Skin epidermis (tissue), 12 donors: Measurements from ENCODE around the gene PEX10.
"Not testable (repeated sequence)": the region's sequence is repeated elsewhere in the genome, so short reads cannot be mapped to it uniquely, and the experiment has no call there.

Experiments used
- H3K27ac ChIP-seq, 21 experiments: fragments of 200-600 bp; sonication (generic) in 11 of 21; one replicate each; pipeline ENCODE4 v1.5.0; 2020; ENCODE audit warnings: mild to moderate bottlenecking in 3 of 21, inconsistent platforms in 2 of 21, moderate library complexity in 2 of 21
- H3K4me3 ChIP-seq, 7 experiments: fragments of 200-600 bp; sonication (generic) in 2 of 7; one replicate each; pipeline ENCODE4 v1.5.0; 2020; ENCODE audit warnings: inconsistent platforms in 2 of 7, mild to moderate bottlenecking in 2 of 7, moderate library complexity in 1 of 7

The PEX10 gene

DNA sequence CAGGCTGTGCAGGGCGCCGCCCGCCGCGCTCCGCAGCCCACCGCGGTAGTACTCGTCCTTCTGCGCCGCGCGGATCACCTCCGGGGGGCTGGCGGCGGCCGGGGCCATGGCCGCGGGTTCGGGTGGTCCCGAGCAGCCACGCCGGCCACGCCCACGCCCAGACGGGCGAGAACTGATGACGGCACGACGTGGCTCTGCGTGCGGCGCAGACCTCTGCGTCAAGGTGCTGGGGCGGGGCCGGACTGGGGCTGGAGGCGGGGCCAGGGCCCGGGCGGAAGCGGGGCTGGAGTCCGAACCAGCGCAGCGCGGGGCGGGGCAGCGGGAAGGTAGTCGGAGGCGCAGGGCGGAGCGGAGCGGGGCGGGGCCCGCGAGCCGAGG is at the start of gene PEX10:
PEX10 (minus strand) TSS at position 170 of the 378 bp plus-strand sequence; CDS start at position 108, 62 bp downstream.
- Histone ChIP-seq H3K4me3 (peak within 1 kb of the TSS; percentile 59 to 99 (median 95)), H3K27ac (peak within 1 kb of the TSS; percentile 64 to 99 (median 93))

DNA sequence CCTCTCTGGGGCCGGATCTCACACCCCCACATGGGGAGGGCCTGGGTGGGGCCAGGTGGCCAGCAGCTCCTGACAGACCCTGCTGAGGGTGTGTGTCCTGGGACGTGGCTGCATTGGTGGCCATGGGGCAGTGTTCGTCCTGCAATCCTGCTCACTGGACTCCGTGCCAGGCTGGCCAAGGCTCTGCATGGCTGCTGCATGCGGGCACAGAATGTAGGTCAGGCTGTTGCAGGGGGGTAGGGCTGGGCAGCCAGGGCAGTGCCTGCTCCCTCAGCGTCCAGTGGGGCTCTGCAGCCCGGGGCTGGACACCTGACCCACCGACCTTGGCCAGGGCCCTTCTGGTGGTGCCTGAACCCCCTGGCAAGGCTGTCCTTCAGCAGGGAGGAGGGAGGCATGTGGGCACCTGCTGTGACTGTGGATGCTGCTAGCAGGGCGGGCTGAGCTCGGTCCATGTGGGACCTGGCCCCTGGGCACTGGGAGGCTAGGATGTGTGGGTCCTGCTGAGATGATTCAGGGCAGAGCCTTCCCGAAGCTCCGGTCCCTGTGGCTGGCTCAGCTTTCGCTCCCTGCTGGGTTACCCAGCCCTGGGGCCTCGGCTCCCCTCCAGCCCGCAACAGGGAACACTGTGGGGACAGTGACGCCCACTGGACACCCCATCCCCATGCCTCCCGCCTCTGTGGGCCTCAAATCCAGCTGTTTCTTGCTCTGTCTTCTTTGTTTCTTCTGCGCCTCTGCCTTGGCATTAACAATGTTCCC is 48.8 kb upstream of the PEX10 start:
- H3K4me3 ChIP-seq = no peak overlapping the region
- H3K27ac ChIP-seq = no peak overlapping the region

DNA sequence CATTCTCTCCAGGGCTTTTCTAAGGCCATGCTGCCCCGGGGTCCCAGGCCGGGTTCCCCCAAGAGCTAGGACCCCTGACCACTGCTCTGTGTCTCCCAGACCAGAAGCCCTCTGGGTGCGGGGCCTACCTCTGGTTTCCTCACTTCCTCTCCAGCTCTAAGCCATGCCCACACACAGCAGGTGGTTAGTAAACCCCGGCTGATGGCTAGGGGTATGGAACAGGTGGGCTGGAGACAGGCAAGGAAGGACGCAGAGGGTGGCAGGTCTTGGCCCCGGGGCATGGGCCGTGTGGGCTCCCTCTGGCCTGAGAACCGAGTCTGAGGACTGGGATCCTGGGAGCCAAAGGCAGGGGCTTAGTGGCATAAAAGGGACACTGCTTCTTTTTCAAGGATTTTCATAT is 47.8 kb upstream of the PEX10 start:
- H3K4me3 ChIP-seq = no peak overlapping the region
- no peak overlapping the region for H3K27ac ChIP-seq

DNA sequence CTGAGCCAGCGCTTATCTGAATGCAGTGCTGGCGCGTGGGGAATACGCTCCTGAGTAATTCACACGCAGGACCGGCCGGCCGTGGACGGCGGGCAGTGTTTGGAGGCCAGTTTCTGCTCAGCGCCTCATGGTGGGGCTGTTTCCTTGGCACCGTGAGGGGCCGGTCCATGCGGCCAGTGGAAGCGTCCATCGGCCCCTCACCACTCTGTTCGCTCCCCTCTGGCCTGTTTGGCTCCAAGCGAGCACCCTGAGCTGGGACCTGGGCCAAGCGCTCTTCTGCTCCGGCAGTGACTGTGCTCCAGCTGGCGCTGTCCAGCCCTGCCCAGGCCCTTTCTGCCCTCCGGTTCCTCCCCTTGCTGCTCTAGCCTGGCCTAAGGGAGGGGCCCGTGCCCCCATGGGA is 47.4 kb upstream of the PEX10 start:
- no peak overlapping the region for H3K4me3 ChIP-seq

DNA sequence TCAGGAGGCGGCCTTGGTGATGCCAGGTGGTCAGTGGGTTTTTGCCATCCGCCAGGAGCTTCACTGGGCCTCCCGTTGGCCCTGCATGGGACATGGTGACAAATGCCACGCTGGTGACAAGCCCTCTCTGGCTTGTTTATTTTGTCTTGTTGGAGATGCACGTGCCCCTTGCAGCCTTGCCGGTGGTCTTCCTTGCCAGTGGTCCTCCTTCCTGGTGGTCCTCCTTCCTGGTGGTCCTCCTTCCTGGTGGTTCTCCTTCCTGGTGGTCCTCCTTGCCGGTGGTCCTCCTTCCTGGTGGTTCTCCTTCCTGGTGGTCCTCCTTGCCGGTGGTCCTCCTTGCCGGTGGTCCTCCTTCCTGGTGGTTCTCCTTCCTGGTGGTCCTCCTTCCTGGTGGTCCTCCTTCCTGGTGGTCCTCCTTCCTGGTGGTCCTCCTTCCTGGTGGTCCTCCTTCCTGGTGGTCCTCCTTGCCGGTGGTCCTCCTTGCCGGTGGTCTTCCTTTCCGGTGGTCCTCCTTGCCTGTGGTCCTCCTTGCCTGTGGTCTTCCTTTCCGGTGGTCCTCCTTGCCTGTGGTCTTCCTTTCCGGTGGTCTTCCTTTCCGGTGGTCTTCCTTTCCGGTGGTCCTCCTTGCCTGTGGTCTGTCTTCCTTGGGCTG is 46.9 kb upstream of the PEX10 start:
- H3K27ac ChIP-seq, H3K4me3 ChIP-seq: not testable (repeated sequence)

More for the DNA sequence above, 47.4 kb upstream of the PEX10 start:
- H3K27ac ChIP-seq = no peak overlapping the region

DNA sequence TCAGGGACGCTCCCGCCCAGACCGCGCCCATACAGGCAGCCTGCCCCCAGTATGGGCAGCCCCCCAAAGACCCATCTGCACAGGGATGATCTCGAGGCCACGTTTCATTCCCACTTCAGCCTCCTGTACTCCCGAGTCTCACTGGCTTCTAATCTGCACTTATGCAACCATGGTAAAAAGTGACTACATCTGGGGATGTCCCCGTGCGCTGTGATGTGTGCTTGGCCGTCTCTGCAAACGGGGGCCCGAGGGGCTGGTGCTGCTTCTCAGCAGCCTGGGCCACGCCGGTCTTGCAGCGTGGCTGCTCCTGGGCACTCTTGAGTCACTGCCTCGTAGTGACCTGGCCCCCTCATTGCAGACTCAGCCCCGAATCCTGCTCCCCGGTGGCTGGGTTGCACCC is 46.3 kb upstream of the PEX10 start:
- no peak overlapping the region for H3K4me3 ChIP-seq
- H3K27ac ChIP-seq = no peak overlapping the region

DNA sequence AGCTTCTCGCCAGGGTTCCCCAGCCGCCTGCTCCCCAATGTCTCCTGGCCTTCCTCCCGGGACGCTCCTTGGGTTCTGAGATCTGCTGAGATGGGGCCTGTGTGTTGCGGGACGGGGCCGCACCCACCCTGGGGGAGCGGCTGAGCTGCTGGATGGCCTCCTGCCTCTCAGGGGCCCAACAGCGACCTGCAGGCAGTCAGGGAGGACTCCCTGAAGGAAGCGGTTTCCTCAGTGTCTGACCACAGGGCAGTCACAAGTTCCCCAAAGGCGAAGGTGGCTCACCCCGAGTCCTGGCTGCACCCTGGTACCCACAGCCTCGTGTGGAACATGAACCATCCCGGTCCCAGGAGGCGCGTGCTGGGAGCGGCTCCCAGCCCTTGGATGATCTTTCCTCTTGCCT is 45.1 kb upstream of the PEX10 start:
- Histone ChIP-seq H3K27ac (no peak overlapping the region), H3K4me3 (no peak overlapping the region)

DNA sequence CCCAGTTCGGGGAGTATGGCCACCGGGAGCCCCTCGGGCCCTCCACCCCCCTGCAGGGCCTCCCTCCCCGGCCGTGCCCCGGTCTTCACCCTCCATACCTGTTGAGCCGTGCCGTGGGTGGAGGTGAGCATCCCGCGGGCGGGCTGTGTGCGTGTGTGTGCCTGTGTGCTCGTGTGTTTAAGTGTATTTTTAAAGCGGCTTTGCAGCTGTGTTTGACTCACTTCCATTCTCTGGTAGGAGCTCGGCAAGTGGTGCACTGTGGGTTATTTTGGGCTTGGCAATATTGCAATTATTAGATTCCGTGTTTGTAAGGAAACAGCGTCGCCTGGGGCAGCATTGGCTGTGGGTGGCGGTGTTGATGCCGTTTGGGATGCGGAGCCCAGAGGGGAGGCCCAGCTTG is 43.4 kb upstream of the PEX10 start:
- Histone ChIP-seq H3K27ac (no peak overlapping the region), H3K4me3 (no peak overlapping the region)

DNA sequence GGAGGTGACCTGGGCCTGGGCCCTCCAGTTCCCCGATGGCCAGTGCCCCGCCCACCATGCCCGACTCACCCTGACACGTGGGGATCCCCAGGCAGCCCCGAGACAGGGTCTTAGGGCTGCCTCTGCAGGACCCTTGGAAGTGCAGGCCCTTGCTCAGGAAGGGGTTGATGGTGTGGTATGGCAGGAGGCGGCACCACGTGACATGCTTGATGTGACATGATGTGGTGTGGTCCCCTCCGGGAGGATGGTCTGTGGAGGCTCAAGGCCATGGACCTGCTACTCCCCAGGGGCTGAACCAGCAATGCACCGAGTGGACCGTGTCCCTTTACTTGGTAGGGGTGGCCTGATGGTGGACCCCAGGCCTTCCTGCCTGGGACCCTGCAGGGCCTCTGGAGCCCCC is 41.9 kb upstream of the PEX10 start:
- H3K4me3 ChIP-seq = no peak overlapping the region
- no peak overlapping the region for H3K27ac ChIP-seq

DNA sequence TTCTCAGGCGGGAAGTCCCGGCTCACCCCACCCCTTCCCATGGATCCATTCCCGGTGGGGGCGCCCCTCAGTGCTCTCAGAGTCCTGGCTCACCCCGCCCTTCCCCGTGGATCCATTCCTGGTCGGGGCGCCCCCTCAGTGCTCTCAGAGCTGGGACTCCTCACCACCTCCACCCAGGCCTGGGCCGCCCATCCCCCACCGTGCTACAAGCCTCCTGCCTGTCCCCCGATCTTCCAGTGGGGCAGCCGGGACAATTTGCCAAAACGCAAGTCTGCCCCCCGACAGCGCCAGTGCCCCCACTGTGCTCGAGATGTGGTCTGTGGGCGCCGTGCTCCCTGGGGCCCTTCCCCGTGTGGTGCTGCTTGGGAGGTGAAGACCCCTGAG is 40.6 kb upstream of the PEX10 start:
- H3K27ac ChIP-seq = no peak overlapping the region
- no peak overlapping the region for H3K4me3 ChIP-seq

DNA sequence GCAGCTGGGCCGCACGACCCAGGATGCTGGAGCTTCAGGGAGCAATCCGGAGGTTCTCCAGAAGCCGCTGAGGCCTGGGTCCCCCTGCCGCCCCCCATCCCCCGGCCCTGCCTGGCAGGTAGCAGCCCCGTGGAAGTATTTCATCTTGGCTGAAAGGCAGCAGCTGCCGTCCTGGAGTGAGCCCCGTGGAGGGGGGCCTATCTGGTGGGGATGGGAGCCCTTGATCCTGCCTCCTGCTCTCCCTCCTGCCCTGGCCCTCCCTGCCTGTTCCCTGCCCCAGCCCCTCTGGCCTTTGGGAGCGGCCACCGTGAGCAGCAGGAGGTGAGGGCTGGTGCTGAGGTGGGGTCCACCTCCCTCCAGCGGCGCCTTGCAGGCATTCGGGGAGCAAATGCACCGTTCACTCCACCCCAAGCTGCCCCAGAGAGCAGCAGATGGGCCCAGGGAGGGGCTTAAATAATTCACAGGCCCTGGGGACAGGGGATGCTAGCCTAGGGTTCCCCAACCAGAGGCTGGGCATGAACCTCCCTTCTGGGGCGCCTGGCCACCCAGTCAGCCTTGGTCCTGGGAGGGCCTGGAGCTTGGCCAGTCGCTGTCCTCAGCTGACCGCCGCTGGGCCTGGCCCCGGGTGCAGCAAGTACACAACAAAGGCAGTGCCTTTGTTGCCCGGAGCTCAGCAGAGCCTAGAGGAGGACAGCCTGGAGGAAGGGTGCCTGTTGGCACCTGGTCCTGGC is 40.0 kb upstream of the PEX10 start:
- Histone ChIP-seq H3K4me3 (no peak overlapping the region), H3K27ac (no peak overlapping the region)

DNA sequence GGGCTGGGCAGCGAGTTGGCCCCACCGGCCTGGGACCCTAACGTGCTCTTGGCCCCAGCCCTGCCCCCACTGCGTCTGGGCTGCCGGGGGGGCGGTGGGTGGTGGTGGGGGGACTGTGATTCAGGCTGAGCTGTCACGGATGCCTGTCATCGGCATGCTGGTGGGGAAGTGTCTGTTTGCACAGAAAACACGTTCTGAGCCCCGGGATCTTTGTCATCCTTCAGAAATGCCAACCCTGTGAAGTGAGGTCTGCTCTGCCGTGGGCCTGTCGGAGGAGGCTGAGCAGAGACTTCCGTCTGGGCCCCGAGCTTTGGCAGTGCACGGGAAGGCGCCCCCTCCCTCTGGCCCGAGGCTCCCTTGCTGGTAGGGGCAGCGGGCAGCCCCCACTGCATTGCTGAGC is 39.4 kb upstream of the PEX10 start:
- no peak overlapping the region for H3K27ac ChIP-seq
- H3K4me3 ChIP-seq = no peak overlapping the region

DNA sequence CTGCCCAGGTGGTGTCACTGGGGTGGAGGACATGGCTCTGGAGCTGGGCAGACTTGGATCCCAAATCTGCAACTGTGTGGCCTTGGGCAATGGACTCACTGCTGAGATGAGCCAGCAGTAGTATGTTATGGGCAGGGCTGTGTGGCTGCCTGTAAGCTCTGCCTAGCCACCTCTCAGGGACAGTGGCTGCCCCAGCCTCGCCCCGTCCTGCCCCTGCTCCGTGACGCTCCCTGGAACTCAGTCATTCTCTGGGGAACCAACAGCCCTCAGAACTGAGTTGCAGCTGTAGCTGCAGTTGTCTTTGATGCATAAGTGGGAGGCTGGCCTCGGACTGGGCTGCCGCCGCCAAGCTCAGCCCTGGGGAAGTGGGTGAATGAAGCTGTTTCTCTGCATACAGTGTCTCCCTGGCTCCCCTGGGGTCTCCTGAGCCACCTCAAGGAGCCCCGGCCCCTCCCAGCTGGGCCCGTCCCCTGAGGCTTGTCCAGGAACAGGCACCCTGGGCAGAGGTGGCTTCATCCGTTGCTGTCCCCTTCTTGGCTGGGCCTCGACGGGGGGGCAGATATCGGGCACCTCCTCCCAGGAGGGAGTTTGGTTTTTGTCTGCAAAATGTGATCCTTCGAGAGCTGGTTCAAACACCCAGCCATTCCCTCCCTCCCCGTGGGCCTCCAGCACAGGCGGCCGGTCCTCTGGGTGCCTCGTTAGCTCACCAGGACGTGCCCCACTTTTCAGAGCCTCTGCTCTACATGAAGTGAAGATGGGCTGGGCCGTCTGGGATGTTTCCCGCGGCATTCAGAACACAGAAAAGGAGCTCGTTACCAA is 37.5 kb upstream of the PEX10 start:
- Histone ChIP-seq H3K27ac (no peak overlapping the region), H3K4me3 (no peak overlapping the region)

DNA sequence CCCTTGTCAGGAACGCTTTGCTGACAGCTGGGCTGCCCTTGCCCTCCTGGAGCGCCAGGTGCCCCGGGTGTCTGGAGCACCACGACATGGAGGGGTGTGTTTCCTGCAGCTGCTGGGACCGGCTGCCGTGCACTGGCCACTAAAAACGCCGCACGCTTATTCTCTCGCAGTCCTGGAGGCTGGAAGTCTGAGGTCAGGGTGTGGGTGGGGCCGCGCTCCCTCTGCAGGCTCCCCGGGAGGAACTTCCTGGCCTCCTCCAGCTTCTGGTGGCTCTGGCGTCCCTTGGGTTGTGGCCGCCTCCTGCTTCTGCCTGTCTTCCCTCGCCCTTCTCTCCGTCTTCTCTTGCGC is 35.7 kb upstream of the PEX10 start:
- Histone ChIP-seq H3K4me3 (no peak overlapping the region), H3K27ac (no peak overlapping the region)

DNA sequence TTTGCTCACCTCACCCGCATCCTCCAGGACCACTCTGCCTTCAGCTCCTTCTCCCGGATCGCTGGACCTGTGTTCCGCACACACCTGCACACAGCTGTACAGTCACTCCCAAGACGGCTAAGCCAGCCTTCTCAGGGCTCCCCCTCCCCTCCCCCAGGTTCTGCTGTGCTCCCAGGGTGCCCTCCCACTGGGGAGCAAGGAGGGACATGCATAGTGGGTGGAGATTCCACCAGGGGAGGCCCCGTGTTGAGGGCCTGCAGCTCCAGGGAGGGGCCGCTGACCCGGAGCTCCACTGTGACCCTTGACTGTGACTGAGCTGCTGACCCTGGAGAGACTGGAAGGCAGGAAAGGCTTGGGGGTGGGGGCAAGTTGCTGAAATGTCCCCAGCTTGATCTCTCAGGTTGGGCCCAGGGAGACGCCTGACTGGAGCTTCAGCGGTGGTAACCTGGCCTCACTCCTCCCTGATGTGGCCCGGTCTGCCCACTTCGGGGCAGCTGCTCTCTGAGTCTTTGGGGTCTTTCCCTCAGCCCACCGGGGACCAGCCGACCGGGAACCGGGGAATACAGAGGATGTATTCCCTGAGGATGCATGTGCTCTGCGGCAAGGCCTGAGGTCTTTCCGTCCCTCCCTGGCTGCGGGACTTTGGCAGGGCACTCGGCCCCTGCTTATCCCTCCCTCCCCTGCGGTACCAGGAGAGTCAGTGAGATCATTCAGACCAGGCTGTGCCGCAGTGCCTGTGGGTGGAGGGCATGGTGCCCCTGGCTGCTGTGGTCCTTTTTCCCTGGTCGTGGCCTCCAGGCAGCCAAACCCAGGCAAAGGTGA is 35.1 kb upstream of the PEX10 start:
- Histone ChIP-seq H3K27ac (no peak overlapping the region), H3K4me3 (no peak overlapping the region)

DNA sequence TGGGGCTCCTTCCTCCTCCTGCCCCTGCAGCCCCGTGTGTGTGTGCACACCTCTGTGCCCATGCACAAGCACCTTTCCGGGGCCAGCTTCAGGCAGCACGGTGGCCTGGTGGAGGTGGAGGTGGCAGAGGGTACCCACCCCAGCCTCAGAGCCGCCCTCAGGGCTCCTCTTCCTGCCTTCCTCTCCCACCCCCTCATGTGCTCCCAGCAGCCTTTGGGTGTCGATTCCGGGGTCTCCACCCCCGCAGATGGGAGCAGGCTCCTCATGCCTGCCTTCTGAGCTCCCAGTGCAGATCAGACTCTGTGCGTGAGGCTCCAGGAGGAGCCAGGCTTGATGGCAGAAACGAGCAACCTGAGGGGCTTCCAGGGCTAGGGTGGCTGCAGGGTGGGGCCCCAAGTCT is 34.5 kb upstream of the PEX10 start:
- Histone ChIP-seq H3K27ac (no peak overlapping the region), H3K4me3 (no peak overlapping the region)

DNA sequence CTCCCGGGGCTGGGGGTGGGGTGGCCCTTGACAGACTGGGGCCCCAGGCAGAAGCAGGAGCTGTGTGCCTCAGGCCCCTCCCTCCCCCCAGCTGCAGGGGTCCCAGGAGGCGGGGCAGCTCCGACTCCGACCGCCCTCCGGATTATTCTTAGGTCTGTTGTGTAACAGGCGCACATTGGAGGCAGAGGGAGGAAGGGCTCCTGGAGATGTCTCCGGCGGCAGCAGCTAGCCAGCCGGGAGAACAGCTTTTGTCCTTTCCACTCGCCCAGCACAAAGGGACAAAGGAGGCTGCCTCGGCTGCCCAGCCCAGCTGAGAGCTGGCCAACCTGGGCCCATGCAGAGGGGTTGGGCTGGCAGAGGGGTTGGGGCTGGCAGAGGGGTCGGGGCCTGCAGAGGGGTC is 34.0 kb upstream of the PEX10 start:
- no peak overlapping the region for H3K27ac ChIP-seq

DNA sequence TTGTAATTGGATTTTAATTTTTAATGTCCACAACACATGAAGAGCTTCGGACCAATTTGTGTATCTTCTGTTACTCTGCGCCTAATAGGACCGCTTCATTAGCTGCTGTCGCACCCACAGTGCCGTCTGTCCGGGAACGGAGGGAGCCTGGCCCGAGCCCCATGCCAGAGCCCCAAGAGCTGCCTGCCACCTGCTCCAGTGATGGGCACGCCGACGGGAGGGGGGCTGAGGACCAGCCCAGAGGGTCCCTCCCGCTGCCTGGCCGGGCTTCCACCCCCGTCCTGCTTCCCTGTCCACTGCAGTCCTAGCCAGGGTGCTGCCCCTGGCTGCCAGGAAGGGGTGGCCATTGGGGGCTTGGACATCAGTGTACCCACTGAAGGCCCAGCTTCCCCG is 33.5 kb upstream of the PEX10 start:
- no peak overlapping the region for H3K4me3 ChIP-seq
- H3K27ac ChIP-seq = no peak overlapping the region

More for the DNA sequence above, 34.0 kb upstream of the PEX10 start:
- H3K4me3 ChIP-seq = no peak overlapping the region

DNA sequence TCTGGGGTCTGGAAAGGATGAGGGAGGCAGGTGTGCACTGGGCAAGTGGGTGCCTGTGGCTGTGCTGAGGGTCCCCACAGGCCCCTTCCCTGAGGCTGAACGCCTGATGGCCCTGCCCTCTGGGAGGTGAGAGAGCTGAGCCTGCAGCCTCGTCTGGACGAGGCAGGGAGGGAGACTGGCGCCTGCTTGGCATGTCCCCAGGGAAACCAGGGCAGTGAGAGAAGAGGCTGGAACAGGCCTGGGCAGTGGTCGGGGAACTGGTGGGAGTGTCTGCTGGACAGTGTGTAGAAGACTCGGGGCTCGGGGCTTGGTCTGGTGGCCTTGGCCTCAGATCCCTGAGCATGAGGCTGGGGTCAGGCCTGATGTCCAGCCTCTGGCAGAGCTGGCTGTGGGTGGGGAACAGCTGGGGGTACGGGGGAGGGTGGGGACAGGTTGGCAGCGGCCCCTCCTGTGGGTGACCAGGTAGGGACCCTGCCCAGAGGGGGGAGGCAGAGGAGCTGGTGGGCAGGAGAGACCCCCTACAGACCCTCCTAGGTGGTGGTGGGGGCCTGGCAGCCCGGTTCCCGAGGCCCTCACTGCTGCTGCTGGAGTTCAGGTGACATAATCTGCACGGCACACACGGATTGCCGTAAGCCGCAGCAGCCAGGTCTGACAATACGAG is 32.9 kb upstream of the PEX10 start:
- no peak overlapping the region for H3K4me3 ChIP-seq
- H3K27ac ChIP-seq = no peak overlapping the region
